Breast epithelium (tissue), 3 donors: ENCODE data around the gene RNFT1.
"Not testable (repeated sequence)": the region's sequence is repeated elsewhere in the genome, so short reads cannot be mapped to it uniquely, and the experiment has no call there.

ENCODE experiments used
- CTCF ChIP-seq, 3 donors: fragments of 450-650 bp; IDR thresholded peaks; one replicate each; pipeline ENCODE4 v1.5.1; 2016 to 2017; ENCODE audit warnings: antibody characterized with exemption in 3 of 3, mild to moderate bottlenecking in 3 of 3, moderate library complexity in 3 of 3
- POLR2A ChIP-seq: fragments of 450-650 bp; IDR thresholded peaks from one replicate; pipeline ENCODE4 v1.6.1; 2016; ENCODE audit warnings: antibody characterized with exemption, mild to moderate bottlenecking, moderate library complexity
- POLR2AphosphoS5 ChIP-seq, 3 donors: sonication (generic); formaldehyde crosslinking; IDR thresholded peaks; one replicate each; pipeline ENCODE4 v1.6.1; 2017; ENCODE audit warnings: antibody characterized with exemption in 3 of 3

- TF ChIP-seq CTCF (IDR thresholded peaks at IDR 0.05); POLR2A; POLR2AphosphoS5 (IDR thresholded peaks at IDR 0.05): not testable (repeated sequence)
Observed at GRCh38 chr17:60008377-60008776, 43.8 kb upstream of the RNFT1 start.
